CD4-positive, CD25-positive, alpha-beta regulatory T cell (primary cell): ENCODE data around the gene ABHD16A. TPM values are rescaled to one million over a fixed set of nuclear protein-coding genes. Genes with fewer than 3 reads are reported as not detected.

ENCODE experiments used
- ATAC-seq, 2 donors: fragments of 150-1000 bp; cut with Tn5 transposase; one replicate each; pipeline ENCODE4 v1.10.0; 2021; ENCODE audit warnings: low read depth in 2 of 2, moderate number of reproducible peaks in 2 of 2, moderate library complexity in 1 of 2
- DNase-seq, 3 donors: peaks; one replicate each; pipeline versions ENCODE4 v3.0.0 to v3.0.0-alpha.2; 2012 to 2022; ENCODE audit warnings: mixed read lengths in 1 of 3
- H3K27ac ChIP-seq: one replicate; pipeline ENCODE4 v1.7.0; 2013; ENCODE audit warnings: mild to moderate bottlenecking, low read length; ENCODE audit not compliant: insufficient read depth, poor library complexity, severe bottlenecking
- H3K27me3 ChIP-seq: one replicate; pipeline ENCODE4 v1.7.0; 2013; ENCODE audit warnings: low read length; ENCODE audit not compliant: control insufficient read depth, insufficient read depth
- H3K36me3 ChIP-seq: one replicate; pipeline ENCODE4 v1.7.0; 2013; ENCODE audit warnings: mild to moderate bottlenecking, low read length, moderate library complexity; ENCODE audit not compliant: control insufficient read depth, insufficient read depth
- H3K4me1 ChIP-seq: 2 replicates; pipeline ENCODE4 v1.7.0; 2013; ENCODE audit warnings: mild to moderate bottlenecking, low read length; ENCODE audit not compliant: insufficient read depth, control insufficient read depth, poor library complexity, severe bottlenecking
- H3K4me3 ChIP-seq: one replicate; pipeline ENCODE4 v1.7.0; 2013; ENCODE audit warnings: low read depth, mild to moderate bottlenecking, low read length, moderate library complexity
- H3K9me3 ChIP-seq, 2 experiments: 1 replicate in 1 of 2; 2 replicates in 1 of 2; pipeline ENCODE4 v1.7.0; 2013; ENCODE audit warnings: low read length in 2 of 2, mild to moderate bottlenecking in 1 of 2, moderate library complexity in 1 of 2; ENCODE audit not compliant: control insufficient read depth in 2 of 2
- H3K27ac Mint-ChIP-seq, 3 donors: one replicate each; pipeline ENCODE4 v1.8.0; 2020 to 2022; ENCODE audit warnings: mild to moderate bottlenecking in 3 of 3, mixed read lengths in 3 of 3, moderate library complexity in 2 of 3
- H3K27me3 Mint-ChIP-seq: one replicate; pipeline ENCODE4 v1.8.0; 2022; ENCODE audit warnings: mild to moderate bottlenecking, mixed read lengths
- H3K36me3 Mint-ChIP-seq: one replicate; pipeline ENCODE4 v1.8.0; 2020; ENCODE audit warnings: mixed read lengths
- H3K4me1 Mint-ChIP-seq, 4 donors: one replicate each; pipeline ENCODE4 v1.8.0; 2020 to 2022; ENCODE audit warnings: mixed read lengths in 4 of 4, mild to moderate bottlenecking in 1 of 4
- H3K4me3 Mint-ChIP-seq, 4 donors: one replicate each; pipeline ENCODE4 v1.8.0; 2020 to 2022; ENCODE audit warnings: mild to moderate bottlenecking in 4 of 4, mixed read lengths in 4 of 4, moderate library complexity in 3 of 4
- H3K9me3 Mint-ChIP-seq, 7 donors: one replicate each; pipeline ENCODE4 v1.8.0; 2020 to 2022; ENCODE audit warnings: mixed read lengths in 7 of 7, mild to moderate bottlenecking in 3 of 7, moderate library complexity in 2 of 7
- polyA plus RNA-seq, 4 donors: library from polyadenylated mRNA; unstranded; fragments of 300-500 nt; fragmentation: Illumina TruSeq; gene quantifications; one replicate each; pipeline ENCODE4 v1.2.3, GENCODE V29; 2021
- total RNA-seq: library from RNA; stranded (reverse); gene quantifications from one replicate; pipeline ENCODE4 v1.2.3, GENCODE V29; 2022

The ABHD16A gene
- total RNA-seq (78.4 TPM), polyA plus RNA-seq (10 to 100 TPM; 33.4 to 43.2 (median 35.8) TPM)

GRCh38 chr6:31702819-31703716, at the start of gene ABHD16A:
Gene ABHD16A, minus strand, starts transcription at chr6:31703324. Its CDS starts 43 bp downstream, at chr6:31703281.
- Histone ChIP-seq H3K36me3 (peaks cover 10% of the 10 kb centered on the region), H3K9me3 (no peaks in the 10 kb centered on the region), H3K27me3 (no peaks in the 10 kb centered on the region), H3K4me1 (peaks cover 32% of the 10 kb centered on the region), H3K27ac (peak within 1 kb of the TSS; percentile 98), H3K4me3 (peak within 1 kb of the TSS; percentile 93)
- peaks cover 6% of the 10 kb centered on the region for H3K27me3 Mint-ChIP-seq
- H3K4me1 Mint-ChIP-seq, result peaks cover under 1 to 45% (median 31%) of the 10 kb centered on the region in 4 donors
- H3K36me3 Mint-ChIP-seq, result peaks cover 7% of the 10 kb centered on the region
- no peaks in the 10 kb centered on the region for H3K9me3 Mint-ChIP-seq
- peak within 1 kb of the TSS; percentile 84 to 100 (median 98) for H3K4me3 Mint-ChIP-seq
- peak within 1 kb of the TSS; percentile 98 to 99 (median 98) for H3K27ac Mint-ChIP-seq
- DNase-seq, result peak; percentile 95 to 99 (median 97)
- peak; percentile 94 to 97 for ATAC-seq

GRCh38 chr6:31752739-31753319, 49.7 kb upstream of the ABHD16A start:
- no peak for DNase-seq
- Histone ChIP-seq H3K9me3 (no peaks in the 10 kb centered on the region), H3K27me3 (no peaks in the 10 kb centered on the region), H3K4me3 (no peak overlapping the region), H3K36me3 (no peaks in the 10 kb centered on the region), H3K4me1 (no peaks in the 10 kb centered on the region), H3K27ac (no peak overlapping the region)
- no peak for ATAC-seq
- H3K4me1 Mint-ChIP-seq, result peaks cover 0 to 6% (median 3%) of the 10 kb centered on the region in 4 donors
- no peaks in the 10 kb centered on the region for H3K9me3 Mint-ChIP-seq
- H3K4me3 Mint-ChIP-seq, result no peak overlapping the region
- no peaks in the 10 kb centered on the region for H3K27me3 Mint-ChIP-seq
- H3K27ac Mint-ChIP-seq, result peak overlapping the region in 2 of 3 donors; percentile 53 to 54
- no peaks in the 10 kb centered on the region for H3K36me3 Mint-ChIP-seq

GRCh38 chr6:31750411-31751022, 47.4 kb upstream of the ABHD16A start:
- ATAC-seq, result no peak
- no peaks in the 10 kb centered on the region for H3K9me3 Mint-ChIP-seq
- H3K36me3 ChIP-seq, result no peaks in the 10 kb centered on the region
- H3K27me3 ChIP-seq, result no peaks in the 10 kb centered on the region
- no peaks in the 10 kb centered on the region for H3K4me1 ChIP-seq
- H3K4me3 ChIP-seq, result no peak overlapping the region
- H3K4me1 Mint-ChIP-seq, result peaks cover 0 to 6% (median 2%) of the 10 kb centered on the region in 4 donors
- peaks cover 6% of the 10 kb centered on the region for H3K36me3 Mint-ChIP-seq
- no peaks in the 10 kb centered on the region for H3K27me3 Mint-ChIP-seq
- no peak overlapping the region for H3K27ac ChIP-seq
- no peak for DNase-seq
- H3K4me3 Mint-ChIP-seq, result no peak overlapping the region
- H3K9me3 ChIP-seq, result no peaks in the 10 kb centered on the region
- no peak overlapping the region for H3K27ac Mint-ChIP-seq

GRCh38 chr6:31749301-31750036, 46.3 kb upstream of the ABHD16A start:
- DNase-seq (no peak), ATAC-seq (no peak)
- Mint-ChIP-seq H3K27me3 (no peaks in the 10 kb centered on the region), H3K4me1 (peaks cover 0 to 10% (median 1%) of the 10 kb centered on the region in 4 donors), H3K27ac (peak overlapping the region in 2 of 3 donors; percentile 16 to 37), H3K9me3 (no peaks in the 10 kb centered on the region), H3K36me3 (peaks cover 6% of the 10 kb centered on the region), H3K4me3 (no peak overlapping the region)
- H3K27ac ChIP-seq, result no peak overlapping the region
- no peaks in the 10 kb centered on the region for H3K36me3 ChIP-seq
- H3K27me3 ChIP-seq, result no peaks in the 10 kb centered on the region
- no peaks in the 10 kb centered on the region for H3K4me1 ChIP-seq
- no peak overlapping the region for H3K4me3 ChIP-seq
- no peaks in the 10 kb centered on the region for H3K9me3 ChIP-seq

- Mint-ChIP-seq H3K4me3 (peak overlapping the region in 1 of 4 donors; percentile 38), H3K27ac (no peak overlapping the region), H3K4me1 (peaks cover 3 to 19% (median 14%) of the 10 kb centered on the region in 4 donors), H3K27me3 (no peaks in the 10 kb centered on the region), H3K9me3 (no peaks in the 10 kb centered on the region), H3K36me3 (peaks cover 6% of the 10 kb centered on the region)
- no peaks in the 10 kb centered on the region for H3K9me3 ChIP-seq
- peaks cover 2% of the 10 kb centered on the region for H3K36me3 ChIP-seq
- ATAC-seq (no peak), DNase-seq (no peak)
- H3K4me3 ChIP-seq, result no peak overlapping the region
- no peaks in the 10 kb centered on the region for H3K27me3 ChIP-seq
- no peak overlapping the region for H3K27ac ChIP-seq
- peaks cover 11% of the 10 kb centered on the region for H3K4me1 ChIP-seq
Observed at GRCh38 chr6:31744422-31744821, 41.3 kb upstream of the ABHD16A start.

- Histone ChIP-seq H3K4me3 (no peak overlapping the region), H3K27me3 (no peaks in the 10 kb centered on the region), H3K9me3 (no peaks in the 10 kb centered on the region), H3K36me3 (peaks cover 2% of the 10 kb centered on the region), H3K27ac (no peak overlapping the region), H3K4me1 (peaks cover 26% of the 10 kb centered on the region)
- DNase-seq (no peak), ATAC-seq (no peak)
- Mint-ChIP-seq H3K27ac (peak overlapping the region in 1 of 3 donors; percentile 33), H3K4me3 (peak overlapping the region in 2 of 4 donors; percentile 28 to 72), H3K27me3 (no peaks in the 10 kb centered on the region), H3K4me1 (peaks cover 14 to 35% (median 27%) of the 10 kb centered on the region in 4 donors), H3K36me3 (peaks cover 6% of the 10 kb centered on the region), H3K9me3 (no peaks in the 10 kb centered on the region)
Observed at GRCh38 chr6:31742894-31743293, 39.8 kb upstream of the ABHD16A start.

GRCh38 chr6:31741815-31742214, 38.7 kb upstream of the ABHD16A start:
- H3K27me3 Mint-ChIP-seq, result no peaks in the 10 kb centered on the region
- H3K27me3 ChIP-seq, result no peaks in the 10 kb centered on the region
- no peaks in the 10 kb centered on the region for H3K9me3 ChIP-seq
- ATAC-seq (no peak), DNase-seq (no peak)
- H3K4me1 Mint-ChIP-seq, result peaks cover 18 to 43% (median 36%) of the 10 kb centered on the region in 4 donors
- H3K9me3 Mint-ChIP-seq, result no peaks in the 10 kb centered on the region
- no peak overlapping the region for H3K27ac ChIP-seq
- peaks cover 2% of the 10 kb centered on the region for H3K36me3 ChIP-seq
- H3K4me3 ChIP-seq, result no peak overlapping the region
- no peaks in the 10 kb centered on the region for H3K36me3 Mint-ChIP-seq
- peak overlapping the region in 2 of 3 donors; percentile 54 to 78 for H3K27ac Mint-ChIP-seq
- peak overlapping the region in 2 of 4 donors; percentile 73 to 99 for H3K4me3 Mint-ChIP-seq
- H3K4me1 ChIP-seq, result peaks cover 37% of the 10 kb centered on the region
